ENCODE measurements around the gene PINK1. TPM values are rescaled to one million over a fixed set of nuclear protein-coding genes. Genes with fewer than 3 reads are reported as not detected.

PINK1 gene
- polyA plus RNA-seq, 4 donors: 35.1 to 120 (median 60.6) TPM

GRCh38 chr1:20615946-20616846, 17.1 kb upstream of the PINK1 start:
- DNase-seq (no peak), FAIRE-seq (no peak)
- Histone ChIP-seq H3K36me3 (ENCODE audit: control insufficient read depth in 3 of 3, insufficient read depth in 2 of 3, low read depth in 1 of 3, low read length in 3 of 3) (no peaks in the 10 kb centered on the region), H3K4me3 (ENCODE audit: low read depth in 1 of 3, low read length in 3 of 3) (no peak overlapping the region), H3K4me1 (ENCODE audit: control insufficient read depth in 3 of 3, insufficient read depth in 2 of 3, low read depth in 1 of 3, low read length in 2 of 3) (no peaks in the 10 kb centered on the region), H3K9me3 (ENCODE audit: control insufficient read depth in 2 of 2, insufficient read depth in 1 of 2, low read depth in 1 of 2, low read length in 1 of 2) (no peaks in the 10 kb centered on the region), H3K27me3 (ENCODE audit: control insufficient read depth in 3 of 3, insufficient read depth in 3 of 3, low read length in 3 of 3) (no peaks in the 10 kb centered on the region), H3K27ac (ENCODE audit: low read depth in 1 of 3, low read length in 2 of 3) (peak overlapping the region in 1 of 3 donors; percentile 12)
- WGBS, 3 donors: 37 to 52% (median 42%) methylated on average over 20 of the region's 20 CpGs

GRCh38 chr1:20616847-20617487, 16.3 kb upstream of the PINK1 start:
- DNase-seq: no peak
- 62 to 75% (median 74%) methylated on average over 3 of the region's 3 CpGs for WGBS, 3 donors
- no peak overlapping the region for H3K4me3 ChIP-seq (ENCODE audit: low read depth in 1 of 3, low read length in 3 of 3)
- no peaks in the 10 kb centered on the region for H3K9me3 ChIP-seq (ENCODE audit: control insufficient read depth in 2 of 2, insufficient read depth in 1 of 2, low read depth in 1 of 2, low read length in 1 of 2)
- H3K27ac ChIP-seq (ENCODE audit: low read depth in 1 of 3, low read length in 2 of 3): peak overlapping the region in 1 of 3 donors; percentile 12
- H3K4me1 ChIP-seq (ENCODE audit: control insufficient read depth in 3 of 3, insufficient read depth in 2 of 3, low read depth in 1 of 3, low read length in 2 of 3): no peaks in the 10 kb centered on the region
- no peak for FAIRE-seq
- H3K27me3 ChIP-seq (ENCODE audit: control insufficient read depth in 3 of 3, insufficient read depth in 3 of 3, low read length in 3 of 3): no peaks in the 10 kb centered on the region
- H3K36me3 ChIP-seq (ENCODE audit: control insufficient read depth in 3 of 3, insufficient read depth in 2 of 3, low read depth in 1 of 3, low read length in 3 of 3): no peaks in the 10 kb centered on the region

GRCh38 chr1:20618550-20618949, 14.7 kb upstream of the PINK1 start:
- WGBS, 3 donors: 21 to 55% (median 47%) methylated on average over 4 of the region's 4 CpGs
- peaks cover 0 to 2% (median 0%) of the 10 kb centered on the region in 3 donors for H3K27me3 ChIP-seq (ENCODE audit: control insufficient read depth in 3 of 3, insufficient read depth in 3 of 3, low read length in 3 of 3)
- FAIRE-seq (no peak), DNase-seq (peak in 1 of 2 donors; percentile 32)
- no peaks in the 10 kb centered on the region for H3K9me3 ChIP-seq (ENCODE audit: control insufficient read depth in 2 of 2, insufficient read depth in 1 of 2, low read depth in 1 of 2, low read length in 1 of 2)
- no peak overlapping the region for H3K4me3 ChIP-seq (ENCODE audit: low read depth in 1 of 3, low read length in 3 of 3)
- H3K36me3 ChIP-seq (ENCODE audit: control insufficient read depth in 3 of 3, insufficient read depth in 2 of 3, low read depth in 1 of 3, low read length in 3 of 3): no peaks in the 10 kb centered on the region
- no peaks in the 10 kb centered on the region for H3K4me1 ChIP-seq (ENCODE audit: control insufficient read depth in 3 of 3, insufficient read depth in 2 of 3, low read depth in 1 of 3, low read length in 2 of 3)
- H3K27ac ChIP-seq (ENCODE audit: low read depth in 1 of 3, low read length in 2 of 3): no peak overlapping the region

GRCh38 chr1:20619999-20620398, 13.3 kb upstream of the PINK1 start:
- 61 to 78% (median 67%) methylated on average over 1 of the region's 1 CpG for WGBS, 3 donors
- Histone ChIP-seq H3K36me3 (ENCODE audit: control insufficient read depth in 3 of 3, insufficient read depth in 2 of 3, low read depth in 1 of 3, low read length in 3 of 3) (no peaks in the 10 kb centered on the region), H3K27ac (ENCODE audit: low read depth in 1 of 3, low read length in 2 of 3) (no peak overlapping the region), H3K4me3 (ENCODE audit: low read depth in 1 of 3, low read length in 3 of 3) (no peak overlapping the region), H3K9me3 (ENCODE audit: control insufficient read depth in 2 of 2, insufficient read depth in 1 of 2, low read depth in 1 of 2, low read length in 1 of 2) (no peaks in the 10 kb centered on the region), H3K4me1 (ENCODE audit: control insufficient read depth in 3 of 3, insufficient read depth in 2 of 3, low read depth in 1 of 3, low read length in 2 of 3) (no peaks in the 10 kb centered on the region), H3K27me3 (ENCODE audit: control insufficient read depth in 3 of 3, insufficient read depth in 3 of 3, low read length in 3 of 3) (peaks cover 0 to 5% (median 0%) of the 10 kb centered on the region in 3 donors)
- no peak for DNase-seq
- no peak for FAIRE-seq

GRCh38 chr1:20621012-20621411, 12.2 kb upstream of the PINK1 start:
- no peak for FAIRE-seq

GRCh38 chr1:20624709-20625108, 8.5 kb upstream of the PINK1 start:
- 56 to 64% (median 63%) methylated on average over 1 of the region's 1 CpG for WGBS, 3 donors
- DNase-seq (no peak), FAIRE-seq (no peak)
- Histone ChIP-seq H3K4me1 (ENCODE audit: control insufficient read depth in 3 of 3, insufficient read depth in 2 of 3, low read depth in 1 of 3, low read length in 2 of 3) (no peaks in the 10 kb centered on the region), H3K27me3 (ENCODE audit: control insufficient read depth in 3 of 3, insufficient read depth in 3 of 3, low read length in 3 of 3) (peaks cover 0 to 10% (median 0%) of the 10 kb centered on the region in 3 donors), H3K9me3 (ENCODE audit: control insufficient read depth in 2 of 2, insufficient read depth in 1 of 2, low read depth in 1 of 2, low read length in 1 of 2) (no peaks in the 10 kb centered on the region), H3K27ac (ENCODE audit: low read depth in 1 of 3, low read length in 2 of 3) (no peak overlapping the region), H3K36me3 (ENCODE audit: control insufficient read depth in 3 of 3, insufficient read depth in 2 of 3, low read depth in 1 of 3, low read length in 3 of 3) (no peaks in the 10 kb centered on the region), H3K4me3 (ENCODE audit: low read depth in 1 of 3, low read length in 3 of 3) (no peak overlapping the region)

More at GRCh38 chr1:20621012-20621411, 12.2 kb upstream of the PINK1 start:
- DNase-seq: no peak
- no peak overlapping the region for H3K27ac ChIP-seq (ENCODE audit: low read depth in 1 of 3, low read length in 2 of 3)
- H3K9me3 ChIP-seq (ENCODE audit: control insufficient read depth in 2 of 2, insufficient read depth in 1 of 2, low read depth in 1 of 2, low read length in 1 of 2): no peaks in the 10 kb centered on the region
- no peak overlapping the region for H3K4me3 ChIP-seq (ENCODE audit: low read depth in 1 of 3, low read length in 3 of 3)
- no peaks in the 10 kb centered on the region for H3K36me3 ChIP-seq (ENCODE audit: control insufficient read depth in 3 of 3, insufficient read depth in 2 of 3, low read depth in 1 of 3, low read length in 3 of 3)
- H3K27me3 ChIP-seq (ENCODE audit: control insufficient read depth in 3 of 3, insufficient read depth in 3 of 3, low read length in 3 of 3): peaks cover 0 to 10% (median 0%) of the 10 kb centered on the region in 3 donors
- no peaks in the 10 kb centered on the region for H3K4me1 ChIP-seq (ENCODE audit: control insufficient read depth in 3 of 3, insufficient read depth in 2 of 3, low read depth in 1 of 3, low read length in 2 of 3)
- 68 to 81% (median 81%) methylated on average over 6 of the region's 6 CpGs for WGBS, 3 donors

- DNase-seq (no peak), FAIRE-seq (no peak)
- 70 to 75% (median 71%) methylated on average over 3 of the region's 3 CpGs for WGBS, 3 donors
- no peaks in the 10 kb centered on the region for H3K4me1 ChIP-seq (ENCODE audit: control insufficient read depth in 3 of 3, insufficient read depth in 2 of 3, low read depth in 1 of 3, low read length in 2 of 3)
- no peaks in the 10 kb centered on the region for H3K36me3 ChIP-seq (ENCODE audit: control insufficient read depth in 3 of 3, insufficient read depth in 2 of 3, low read depth in 1 of 3, low read length in 3 of 3)
- H3K27me3 ChIP-seq (ENCODE audit: control insufficient read depth in 3 of 3, insufficient read depth in 3 of 3, low read length in 3 of 3): peaks cover 0 to 12% (median 0%) of the 10 kb centered on the region in 3 donors
- no peaks in the 10 kb centered on the region for H3K9me3 ChIP-seq (ENCODE audit: control insufficient read depth in 2 of 2, insufficient read depth in 1 of 2, low read depth in 1 of 2, low read length in 1 of 2)
- no peak overlapping the region for H3K4me3 ChIP-seq (ENCODE audit: low read depth in 1 of 3, low read length in 3 of 3)
- H3K27ac ChIP-seq (ENCODE audit: low read depth in 1 of 3, low read length in 2 of 3): no peak overlapping the region
Measured at GRCh38 chr1:20625176-20626097, 7.8 kb upstream of the PINK1 start.

GRCh38 chr1:20626098-20626427, 7.2 kb upstream of the PINK1 start:
- DNase-seq: no peak
- Histone ChIP-seq H3K9me3 (ENCODE audit: control insufficient read depth in 2 of 2, insufficient read depth in 1 of 2, low read depth in 1 of 2, low read length in 1 of 2) (no peaks in the 10 kb centered on the region), H3K27me3 (ENCODE audit: control insufficient read depth in 3 of 3, insufficient read depth in 3 of 3, low read length in 3 of 3) (peaks cover 0 to 12% (median 0%) of the 10 kb centered on the region in 3 donors), H3K27ac (ENCODE audit: low read depth in 1 of 3, low read length in 2 of 3) (no peak overlapping the region), H3K36me3 (ENCODE audit: control insufficient read depth in 3 of 3, insufficient read depth in 2 of 3, low read depth in 1 of 3, low read length in 3 of 3) (no peaks in the 10 kb centered on the region), H3K4me1 (ENCODE audit: control insufficient read depth in 3 of 3, insufficient read depth in 2 of 3, low read depth in 1 of 3, low read length in 2 of 3) (no peaks in the 10 kb centered on the region), H3K4me3 (ENCODE audit: low read depth in 1 of 3, low read length in 3 of 3) (no peak overlapping the region)
- no peak for FAIRE-seq
- WGBS, 3 donors: 38 to 64% (median 45%) methylated on average over 1 of the region's 1 CpG
